Measurements from ENCODE around the gene FRK.

FRK gene

GRCh38 chr6:116033687-116034303 is 26.9 kb downstream of the FRK start:
- DNase-seq = no peak

- no peak for DNase-seq
Observed at GRCh38 chr6:116030770-116031169, 29.9 kb downstream of the FRK start.

- DNase-seq = no peak
Observed at GRCh38 chr6:116029535-116029934, 31.2 kb downstream of the FRK start.

GRCh38 chr6:116028233-116028632 is 32.5 kb downstream of the FRK start:
- DNase-seq = no peak

GRCh38 chr6:116027801-116028200 is 32.9 kb downstream of the FRK start:
- DNase-seq = no peak

GRCh38 chr6:116025405-116025804 is 35.3 kb downstream of the FRK start:
- no peak for DNase-seq

- no peak for DNase-seq
Observed at GRCh38 chr6:116022841-116023445, 37.7 kb downstream of the FRK start.

GRCh38 chr6:116020738-116021137 is 40.0 kb downstream of the FRK start:
- DNase-seq = no peak

GRCh38 chr6:116019428-116019827 is 41.3 kb downstream of the FRK start:
- DNase-seq = no peak

- DNase-seq = no peak
Observed at GRCh38 chr6:116018976-116019375, 41.7 kb downstream of the FRK start.

GRCh38 chr6:116017546-116018295 is 43.0 kb downstream of the FRK start:
- no peak for DNase-seq

GRCh38 chr6:116016846-116017545 is 43.7 kb downstream of the FRK start:
- DNase-seq = no peak

GRCh38 chr6:116015983-116016382 is 44.7 kb downstream of the FRK start:
- DNase-seq = no peak

GRCh38 chr6:116015561-116015960 is 45.1 kb downstream of the FRK start:
- DNase-seq = no peak

GRCh38 chr6:116012951-116013350 is 47.7 kb downstream of the FRK start:
- no peak for DNase-seq

- no peak for DNase-seq
Observed at GRCh38 chr6:116012471-116012949, 48.2 kb downstream of the FRK start.

- peak; percentile 44 to 55 for DNase-seq
Observed at GRCh38 chr6:116011520-116011919, 49.2 kb downstream of the FRK start.

GRCh38 chr6:116010790-116011401 is 49.8 kb downstream of the FRK start:
- peak; percentile 65 to 66 for DNase-seq

- no peak for DNase-seq
Observed at GRCh38 chr6:116010386-116010785, 50.3 kb downstream of the FRK start.

GRCh38 chr6:116008470-116009243 is 52.0 kb downstream of the FRK start:
- DNase-seq = no peak

- DNase-seq = no peak
Observed at GRCh38 chr6:116004841-116005815, 55.6 kb downstream of the FRK start.

Measured in activated T-cell treated with anti-CD3 and anti-CD28 coated beads, Interleukin-2, amount 50 U/mL, for 48 hours (primary cell).